ENCODE measurements around the gene ITPRID2.
A peak's percentile ranks its signal among the peaks of the same experiment; 100 is the strongest.

Gene ITPRID2

DNA sequence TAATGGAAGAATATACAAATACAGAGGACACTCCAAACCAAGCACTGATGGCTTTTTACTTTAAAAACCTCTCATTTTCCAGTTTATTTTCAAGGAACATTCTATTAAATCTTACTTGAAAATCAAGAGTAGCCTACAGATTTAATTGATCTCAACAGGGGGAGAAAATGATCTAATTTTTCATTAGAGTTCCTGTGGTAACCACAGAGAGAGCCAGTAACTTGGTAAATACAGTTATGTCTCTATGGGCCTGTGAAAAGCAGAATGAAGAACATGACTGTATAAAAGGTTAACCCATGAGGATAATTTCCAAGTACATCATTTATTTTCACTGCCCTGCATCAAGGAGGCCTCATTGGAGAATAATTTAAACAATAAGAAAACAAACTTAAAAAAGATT is 39.8 kb upstream of the ITPRID2 start:
- Histone ChIP-seq H3K4ac (ENCODE audit: low read depth, low read length) (no peak overlapping the region), H3K36me3 (ENCODE audit: control insufficient read depth in 1 of 2, insufficient read depth in 2 of 2, low read length in 2 of 2) (no peaks in the 10 kb centered on the region), H2AFZ (ENCODE audit: insufficient read depth, low read length, poor library complexity) (no peak overlapping the region), H3K9me3 (ENCODE audit: insufficient read depth, low read depth, low read length) (no peaks in the 10 kb centered on the region), H2AK5ac (ENCODE audit: low read length) (no peak overlapping the region), H2BK12ac (ENCODE audit: low read length) (no peak overlapping the region), H3K27me3 (ENCODE audit: insufficient read depth, low read length) (no peaks in the 10 kb centered on the region), H3K27ac (ENCODE audit: low read depth, low read length) (no peak overlapping the region), H2BK120ac (ENCODE audit: insufficient read depth, low read length, poor library complexity) (no peak overlapping the region), H2BK5ac (ENCODE audit: low read depth, low read length, poor library complexity) (no peak overlapping the region), H3K4me3 (ENCODE audit: low read depth, low read length) (no peak overlapping the region), H3K79me2 (ENCODE audit: control insufficient read depth, insufficient read depth, low read length, poor library complexity) (no peaks in the 10 kb centered on the region), H3K14ac (ENCODE audit: low read length) (no peak overlapping the region), H3K23ac (ENCODE audit: low read length) (no peak overlapping the region), H3K9ac (ENCODE audit: low read length) (no peak overlapping the region), H4K8ac (ENCODE audit: low read depth, low read length) (no peak overlapping the region), H3K79me1 (ENCODE audit: low read length) (no peaks in the 10 kb centered on the region), H4K91ac (ENCODE audit: low read depth, low read length) (no peak overlapping the region), H4K12ac (ENCODE audit: low read depth, low read length) (no peak overlapping the region), H3K4me2 (ENCODE audit: low read length) (no peak overlapping the region), H3K4me1 (ENCODE audit: control insufficient read depth in 1 of 2, insufficient read depth in 2 of 2, low read length in 2 of 2) (no peaks in the 10 kb centered on the region), H3K18ac (ENCODE audit: low read length) (no peak overlapping the region)
- DNase-seq, result no peak

DNA sequence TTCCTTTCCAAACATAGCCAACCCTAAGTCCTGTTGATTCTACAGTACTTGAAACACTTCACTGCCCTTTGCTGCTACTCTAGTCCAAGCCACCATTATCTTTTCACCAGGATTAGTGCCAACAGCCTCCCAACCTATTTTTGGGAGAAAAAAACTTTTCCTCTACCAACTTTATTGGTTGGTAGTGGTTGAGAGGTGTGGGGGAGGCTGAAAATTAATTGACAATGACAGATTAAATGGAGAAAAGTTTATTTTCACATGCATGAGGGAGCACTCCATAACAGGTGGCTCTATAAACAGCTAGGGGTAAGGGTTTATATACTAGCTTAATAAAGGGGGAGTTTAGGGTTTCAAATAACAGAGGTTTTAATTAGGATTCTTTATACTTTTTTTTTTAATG is 37.8 kb upstream of the ITPRID2 start:
- no peak overlapping the region for H3K14ac ChIP-seq (ENCODE audit: low read length)
- H3K18ac ChIP-seq (ENCODE audit: low read length), result no peak overlapping the region
- no peak overlapping the region for H2BK5ac ChIP-seq (ENCODE audit: low read depth, low read length, poor library complexity)
- no peaks in the 10 kb centered on the region for H3K36me3 ChIP-seq (ENCODE audit: control insufficient read depth in 1 of 2, insufficient read depth in 2 of 2, low read length in 2 of 2)
- no peaks in the 10 kb centered on the region for H3K79me1 ChIP-seq (ENCODE audit: low read length)
- H3K79me2 ChIP-seq (ENCODE audit: control insufficient read depth, insufficient read depth, low read length, poor library complexity), result no peaks in the 10 kb centered on the region
- H2BK120ac ChIP-seq (ENCODE audit: insufficient read depth, low read length, poor library complexity), result no peak overlapping the region
- H4K12ac ChIP-seq (ENCODE audit: low read depth, low read length), result no peak overlapping the region
- no peak overlapping the region for H2AK5ac ChIP-seq (ENCODE audit: low read length)
- H3K9me3 ChIP-seq (ENCODE audit: insufficient read depth, low read depth, low read length), result no peaks in the 10 kb centered on the region
- H4K8ac ChIP-seq (ENCODE audit: low read depth, low read length), result no peak overlapping the region
- no peak overlapping the region for H3K9ac ChIP-seq (ENCODE audit: low read length)
- H2BK12ac ChIP-seq (ENCODE audit: low read length), result no peak overlapping the region
- no peaks in the 10 kb centered on the region for H3K27me3 ChIP-seq (ENCODE audit: insufficient read depth, low read length)
- no peak overlapping the region for H3K27ac ChIP-seq (ENCODE audit: low read depth, low read length)
- H3K4me1 ChIP-seq (ENCODE audit: control insufficient read depth in 1 of 2, insufficient read depth in 2 of 2, low read length in 2 of 2), result no peaks in the 10 kb centered on the region
- H4K91ac ChIP-seq (ENCODE audit: low read depth, low read length), result no peak overlapping the region
- no peak overlapping the region for H2AFZ ChIP-seq (ENCODE audit: insufficient read depth, low read length, poor library complexity)
- DNase-seq, result no peak
- no peak overlapping the region for H3K4me3 ChIP-seq (ENCODE audit: low read depth, low read length)
- no peak overlapping the region for H3K23ac ChIP-seq (ENCODE audit: low read length)
- H3K4me2 ChIP-seq (ENCODE audit: low read length), result no peak overlapping the region
- no peak overlapping the region for H3K4ac ChIP-seq (ENCODE audit: low read depth, low read length)

DNA sequence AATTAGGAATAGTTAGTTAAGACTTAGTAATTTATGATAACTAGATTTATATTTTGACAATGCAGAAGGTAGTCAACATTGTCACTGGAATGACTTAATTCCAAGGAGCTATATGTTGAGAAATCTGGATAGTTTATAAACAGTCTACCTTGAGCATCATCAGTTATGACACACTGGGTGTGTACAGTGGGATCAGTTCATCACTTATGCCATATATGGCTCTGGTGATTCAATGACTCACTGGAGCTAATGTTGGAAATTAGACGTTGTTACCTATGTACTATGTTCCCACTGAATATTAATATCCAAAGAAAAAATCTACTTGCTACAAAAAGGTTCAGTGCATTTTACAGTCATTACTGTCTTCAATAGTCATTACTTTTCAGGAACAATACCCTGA is 34.0 kb upstream of the ITPRID2 start:
- Histone ChIP-seq H2BK5ac (ENCODE audit: low read depth, low read length, poor library complexity) (no peak overlapping the region), H3K14ac (ENCODE audit: low read length) (no peak overlapping the region), H3K27ac (ENCODE audit: low read depth, low read length) (no peak overlapping the region), H3K4me2 (ENCODE audit: low read length) (no peak overlapping the region), H4K12ac (ENCODE audit: low read depth, low read length) (no peak overlapping the region), H3K9me3 (ENCODE audit: insufficient read depth, low read depth, low read length) (no peaks in the 10 kb centered on the region), H3K27me3 (ENCODE audit: insufficient read depth, low read length) (no peaks in the 10 kb centered on the region), H3K9ac (ENCODE audit: low read length) (no peak overlapping the region), H2AFZ (ENCODE audit: insufficient read depth, low read length, poor library complexity) (no peak overlapping the region), H2AK5ac (ENCODE audit: low read length) (no peak overlapping the region), H3K79me1 (ENCODE audit: low read length) (no peaks in the 10 kb centered on the region), H2BK120ac (ENCODE audit: insufficient read depth, low read length, poor library complexity) (no peak overlapping the region), H4K91ac (ENCODE audit: low read depth, low read length) (no peak overlapping the region), H3K79me2 (ENCODE audit: control insufficient read depth, insufficient read depth, low read length, poor library complexity) (no peaks in the 10 kb centered on the region), H3K18ac (ENCODE audit: low read length) (no peak overlapping the region), H4K8ac (ENCODE audit: low read depth, low read length) (no peak overlapping the region), H3K23ac (ENCODE audit: low read length) (no peak overlapping the region), H3K36me3 (ENCODE audit: control insufficient read depth in 1 of 2, insufficient read depth in 2 of 2, low read length in 2 of 2) (no peaks in the 10 kb centered on the region), H3K4ac (ENCODE audit: low read depth, low read length) (no peak overlapping the region), H3K4me1 (ENCODE audit: control insufficient read depth in 1 of 2, insufficient read depth in 2 of 2, low read length in 2 of 2) (no peaks in the 10 kb centered on the region), H2BK12ac (ENCODE audit: low read length) (no peak overlapping the region), H3K4me3 (ENCODE audit: low read depth, low read length) (no peak overlapping the region)
- no CpG with 5 or more reads among the region's 1 CpG for WGBS (ENCODE audit: extremely low coverage, insufficient coverage, insufficient read length)
- no peak for DNase-seq

DNA sequence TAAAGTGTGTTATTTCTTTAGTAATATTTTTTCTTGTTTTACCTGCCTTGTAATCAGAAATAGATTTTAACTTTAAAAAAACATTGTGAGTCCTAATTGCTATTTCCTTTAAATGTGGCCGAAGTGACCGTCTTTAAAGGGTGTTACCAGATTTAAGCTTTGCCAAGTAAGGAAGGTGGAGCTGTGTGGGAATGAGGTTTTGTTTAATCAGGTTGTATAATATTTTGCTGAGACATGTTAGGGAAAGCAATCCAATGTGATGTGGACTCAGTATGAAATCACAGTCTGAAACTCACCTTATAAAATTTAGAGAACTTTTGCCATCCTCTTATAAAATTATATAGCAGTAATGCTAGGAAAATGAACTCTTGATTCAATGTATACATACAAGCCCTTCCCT is 32.9 kb upstream of the ITPRID2 start:
- no peak for DNase-seq
- H3K4me3 ChIP-seq (ENCODE audit: low read depth, low read length), result no peak overlapping the region
- H2AFZ ChIP-seq (ENCODE audit: insufficient read depth, low read length, poor library complexity), result no peak overlapping the region
- no peaks in the 10 kb centered on the region for H3K9me3 ChIP-seq (ENCODE audit: insufficient read depth, low read depth, low read length)
- WGBS (ENCODE audit: extremely low coverage, insufficient coverage, insufficient read length), result no CpG with 5 or more reads among the region's 2 CpGs
- no peaks in the 10 kb centered on the region for H3K36me3 ChIP-seq (ENCODE audit: control insufficient read depth in 1 of 2, insufficient read depth in 2 of 2, low read length in 2 of 2)
- H3K79me1 ChIP-seq (ENCODE audit: low read length), result no peaks in the 10 kb centered on the region
- no peak overlapping the region for H3K27ac ChIP-seq (ENCODE audit: low read depth, low read length)
- H3K14ac ChIP-seq (ENCODE audit: low read length), result no peak overlapping the region
- H3K4ac ChIP-seq (ENCODE audit: low read depth, low read length), result no peak overlapping the region
- no peak overlapping the region for H4K12ac ChIP-seq (ENCODE audit: low read depth, low read length)
- H2AK5ac ChIP-seq (ENCODE audit: low read length), result no peak overlapping the region
- H3K79me2 ChIP-seq (ENCODE audit: control insufficient read depth, insufficient read depth, low read length, poor library complexity), result no peaks in the 10 kb centered on the region
- H2BK12ac ChIP-seq (ENCODE audit: low read length), result no peak overlapping the region
- no peaks in the 10 kb centered on the region for H3K4me1 ChIP-seq (ENCODE audit: control insufficient read depth in 1 of 2, insufficient read depth in 2 of 2, low read length in 2 of 2)
- no peak overlapping the region for H2BK120ac ChIP-seq (ENCODE audit: insufficient read depth, low read length, poor library complexity)
- H3K18ac ChIP-seq (ENCODE audit: low read length), result no peak overlapping the region
- no peak overlapping the region for H3K9ac ChIP-seq (ENCODE audit: low read length)
- no peak overlapping the region for H4K91ac ChIP-seq (ENCODE audit: low read depth, low read length)
- H4K8ac ChIP-seq (ENCODE audit: low read depth, low read length), result no peak overlapping the region
- H3K27me3 ChIP-seq (ENCODE audit: insufficient read depth, low read length), result no peaks in the 10 kb centered on the region
- H3K23ac ChIP-seq (ENCODE audit: low read length), result no peak overlapping the region
- no peak overlapping the region for H2BK5ac ChIP-seq (ENCODE audit: low read depth, low read length, poor library complexity)
- H3K4me2 ChIP-seq (ENCODE audit: low read length), result no peak overlapping the region

DNA sequence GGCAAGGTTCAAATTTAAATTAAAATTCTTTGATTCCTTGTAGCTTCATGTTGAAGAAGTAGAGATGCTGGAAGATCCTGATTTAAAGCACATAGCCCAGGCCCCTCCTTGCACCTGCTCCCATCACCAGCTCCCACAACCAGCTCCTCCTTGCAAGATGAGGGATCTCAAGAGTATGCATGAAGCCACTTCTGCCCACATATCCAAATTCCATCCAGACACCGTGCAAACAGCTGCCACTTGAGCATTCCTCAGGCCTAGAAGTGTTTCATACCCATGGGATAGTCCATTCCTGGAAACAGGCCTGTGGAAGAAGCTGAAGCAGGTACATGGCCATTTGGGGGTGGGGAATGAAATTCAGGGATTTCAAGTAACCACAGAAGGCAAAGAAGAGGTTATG is 32.4 kb upstream of the ITPRID2 start:
- H4K91ac ChIP-seq (ENCODE audit: low read depth, low read length), result no peak overlapping the region
- H3K4ac ChIP-seq (ENCODE audit: low read depth, low read length), result no peak overlapping the region
- H3K27me3 ChIP-seq (ENCODE audit: insufficient read depth, low read length), result no peaks in the 10 kb centered on the region
- H2BK5ac ChIP-seq (ENCODE audit: low read depth, low read length, poor library complexity), result no peak overlapping the region
- H3K27ac ChIP-seq (ENCODE audit: low read depth, low read length), result no peak overlapping the region
- H4K8ac ChIP-seq (ENCODE audit: low read depth, low read length), result no peak overlapping the region
- WGBS (ENCODE audit: extremely low coverage, insufficient coverage, insufficient read length), result no CpG with 5 or more reads among the region's 1 CpG
- no peaks in the 10 kb centered on the region for H3K79me2 ChIP-seq (ENCODE audit: control insufficient read depth, insufficient read depth, low read length, poor library complexity)
- peak in 1 of 2 donors; percentile 16 for DNase-seq
- H3K23ac ChIP-seq (ENCODE audit: low read length), result no peak overlapping the region
- H3K4me3 ChIP-seq (ENCODE audit: low read depth, low read length), result no peak overlapping the region
- no peaks in the 10 kb centered on the region for H3K79me1 ChIP-seq (ENCODE audit: low read length)
- H2AK5ac ChIP-seq (ENCODE audit: low read length), result no peak overlapping the region
- H2AFZ ChIP-seq (ENCODE audit: insufficient read depth, low read length, poor library complexity), result no peak overlapping the region
- H3K4me1 ChIP-seq (ENCODE audit: control insufficient read depth in 1 of 2, insufficient read depth in 2 of 2, low read length in 2 of 2), result no peaks in the 10 kb centered on the region
- no peak overlapping the region for H3K4me2 ChIP-seq (ENCODE audit: low read length)
- H3K14ac ChIP-seq (ENCODE audit: low read length), result no peak overlapping the region
- H3K18ac ChIP-seq (ENCODE audit: low read length), result no peak overlapping the region
- H3K36me3 ChIP-seq (ENCODE audit: control insufficient read depth in 1 of 2, insufficient read depth in 2 of 2, low read length in 2 of 2), result no peaks in the 10 kb centered on the region
- no peak overlapping the region for H4K12ac ChIP-seq (ENCODE audit: low read depth, low read length)
- H2BK12ac ChIP-seq (ENCODE audit: low read length), result no peak overlapping the region
- H3K9ac ChIP-seq (ENCODE audit: low read length), result no peak overlapping the region
- no peak overlapping the region for H2BK120ac ChIP-seq (ENCODE audit: insufficient read depth, low read length, poor library complexity)
- H3K9me3 ChIP-seq (ENCODE audit: insufficient read depth, low read depth, low read length), result no peaks in the 10 kb centered on the region
